SU-DHL-6 (cell line): ENCODE results near the gene CADPS.

Experiments used
- H2AFZ ChIP-seq: fragments of 200-600 bp; sonication (generic); 2 replicates; pipeline ENCODE4 v1.6.1; 2014; ENCODE audit warnings: low read depth, mild to moderate bottlenecking, moderate library complexity, mixed read lengths, antibody characterized with exemption, low read length; ENCODE audit not compliant: severe bottlenecking
- H3F3A ChIP-seq: fragments of 200-600 bp; shearing (Covaris generic); 2 replicates; pipeline ENCODE4 v1.6.0; 2016; ENCODE audit warnings: antibody characterized with exemption, mild to moderate bottlenecking; ENCODE audit not compliant: insufficient read depth
- H3K27ac ChIP-seq: fragments of 200-600 bp; sonication (generic); 2 replicates; pipeline ENCODE4 v1.5.1; 2016; ENCODE audit warnings: low read depth, mild to moderate bottlenecking, low read length, moderate library complexity, mixed read lengths
- H3K27me3 ChIP-seq: fragments of 200-600 bp; sonication (generic), shearing (Covaris generic); 2 replicates; pipeline ENCODE4 v1.6.0; 2014; ENCODE audit warnings: mild to moderate bottlenecking, low read length
- H3K36me3 ChIP-seq: fragments of 200-600 bp; sonication (generic); 2 replicates; pipeline ENCODE4 v1.6.1; 2014; ENCODE audit warnings: mild to moderate bottlenecking, low read length, mixed read lengths
- H3K4me2 ChIP-seq: fragments of 300-600, 200-600 bp; shearing (Covaris generic), sonication (generic); 2 replicates; pipeline ENCODE4 v1.6.0; 2014; ENCODE audit warnings: low read length, low read depth, mild to moderate bottlenecking; ENCODE audit not compliant: poor library complexity, severe bottlenecking
- H3K4me3 ChIP-seq: fragments of 200-600 bp; sonication (generic); 2 replicates; pipeline ENCODE4 v1.5.1; 2014; ENCODE audit warnings: antibody characterized with exemption, low read length, mild to moderate bottlenecking, mixed read lengths; ENCODE audit not compliant: insufficient read depth, poor library complexity, severe bottlenecking
- H3K79me2 ChIP-seq: fragments of 200-600 bp; sonication (generic); 2 replicates; pipeline ENCODE4 v1.6.1; 2014; ENCODE audit warnings: mild to moderate bottlenecking, low read length, moderate library complexity; ENCODE audit not compliant: insufficient read depth
- H3K9ac ChIP-seq: fragments of 200-600 bp; sonication (generic); 2 replicates; pipeline ENCODE4 v1.7.0; 2014; ENCODE audit warnings: mild to moderate bottlenecking, low read length
- H3K9me2 ChIP-seq: fragments of 200-600 bp; sonication (generic); replicated peaks from 2 replicates; pipeline ENCODE4 v1.6.1; 2014; ENCODE audit warnings: low read length; ENCODE audit not compliant: insufficient read depth
- H3K9me3 ChIP-seq: fragments of 200-600 bp; sonication (generic); 2 replicates; pipeline ENCODE4 v1.6.1; 2014; ENCODE audit warnings: low read length, mixed read lengths; ENCODE audit not compliant: insufficient read depth
- H4K20me1 ChIP-seq: fragments of 200-600 bp; sonication (generic); 2 replicates; pipeline ENCODE4 v1.6.1; 2014; ENCODE audit warnings: low read depth, mild to moderate bottlenecking, antibody characterized with exemption, low read length, moderate library complexity, mixed read lengths
- EZH2phosphoT487 ChIP-seq: fragments of 200-600 bp; sonication (generic), shearing (Covaris generic); conservative IDR thresholded peaks from 2 replicates; pipeline ENCODE4 v1.6.1; 2018; ENCODE audit warnings: mild to moderate bottlenecking, antibody characterized with exemption, low read length, moderate library complexity, mixed read lengths
- TF ChIP-seq, protein P1 (sequence below): fragments of 200-600 bp; sonication (generic); IDR thresholded peaks from one replicate; pipeline ENCODE4 v1.5.1; 2017; ENCODE audit warnings: antibody characterized with exemption, mild to moderate bottlenecking, low read length, moderate library complexity; ENCODE audit not compliant: insufficient read depth, poor library complexity, severe bottlenecking

CADPS gene

DNA sequence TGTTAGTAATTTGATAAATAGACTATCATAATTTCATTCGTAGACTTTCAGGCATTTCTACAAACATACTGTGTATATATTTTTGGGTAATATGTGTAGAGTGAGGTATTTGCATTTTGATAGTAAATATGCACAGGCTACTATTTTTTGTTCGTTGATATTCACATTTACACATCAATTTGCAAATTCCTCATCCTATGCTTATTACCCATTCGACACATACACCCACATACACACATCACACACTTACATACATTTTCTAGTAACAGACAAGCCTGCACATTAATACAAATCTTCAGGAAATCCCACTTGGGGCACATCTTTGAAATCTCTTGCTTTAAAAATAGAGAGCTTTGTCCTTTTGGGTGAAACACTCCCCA is 373.9 kb downstream of the CADPS start:
- no peak overlapping the region for H3K4me3 ChIP-seq
- no peak overlapping the region for H2AFZ ChIP-seq
- TF ChIP-seq EZH2phosphoT487: no peak
- TF ChIP-seq, protein P1, sequence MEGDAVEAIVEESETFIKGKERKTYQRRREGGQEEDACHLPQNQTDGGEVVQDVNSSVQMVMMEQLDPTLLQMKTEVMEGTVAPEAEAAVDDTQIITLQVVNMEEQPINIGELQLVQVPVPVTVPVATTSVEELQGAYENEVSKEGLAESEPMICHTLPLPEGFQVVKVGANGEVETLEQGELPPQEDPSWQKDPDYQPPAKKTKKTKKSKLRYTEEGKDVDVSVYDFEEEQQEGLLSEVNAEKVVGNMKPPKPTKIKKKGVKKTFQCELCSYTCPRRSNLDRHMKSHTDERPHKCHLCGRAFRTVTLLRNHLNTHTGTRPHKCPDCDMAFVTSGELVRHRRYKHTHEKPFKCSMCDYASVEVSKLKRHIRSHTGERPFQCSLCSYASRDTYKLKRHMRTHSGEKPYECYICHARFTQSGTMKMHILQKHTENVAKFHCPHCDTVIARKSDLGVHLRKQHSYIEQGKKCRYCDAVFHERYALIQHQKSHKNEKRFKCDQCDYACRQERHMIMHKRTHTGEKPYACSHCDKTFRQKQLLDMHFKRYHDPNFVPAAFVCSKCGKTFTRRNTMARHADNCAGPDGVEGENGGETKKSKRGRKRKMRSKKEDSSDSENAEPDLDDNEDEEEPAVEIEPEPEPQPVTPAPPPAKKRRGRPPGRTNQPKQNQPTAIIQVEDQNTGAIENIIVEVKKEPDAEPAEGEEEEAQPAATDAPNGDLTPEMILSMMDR: no peak
- H3K36me3 ChIP-seq: no peaks in the 10 kb centered on the region
- no peak overlapping the region for H3K4me2 ChIP-seq
- no peaks in the 10 kb centered on the region for H3K9me2 ChIP-seq
- H3K27ac ChIP-seq: no peak overlapping the region
- no peaks in the 10 kb centered on the region for H4K20me1 ChIP-seq
- H3K27me3 ChIP-seq: no peaks in the 10 kb centered on the region
- H3K9ac ChIP-seq: no peak overlapping the region
- H3F3A ChIP-seq: peaks cover 10% of the 10 kb centered on the region
- H3K9me3 ChIP-seq: no peaks in the 10 kb centered on the region
- no peaks in the 10 kb centered on the region for H3K79me2 ChIP-seq

DNA sequence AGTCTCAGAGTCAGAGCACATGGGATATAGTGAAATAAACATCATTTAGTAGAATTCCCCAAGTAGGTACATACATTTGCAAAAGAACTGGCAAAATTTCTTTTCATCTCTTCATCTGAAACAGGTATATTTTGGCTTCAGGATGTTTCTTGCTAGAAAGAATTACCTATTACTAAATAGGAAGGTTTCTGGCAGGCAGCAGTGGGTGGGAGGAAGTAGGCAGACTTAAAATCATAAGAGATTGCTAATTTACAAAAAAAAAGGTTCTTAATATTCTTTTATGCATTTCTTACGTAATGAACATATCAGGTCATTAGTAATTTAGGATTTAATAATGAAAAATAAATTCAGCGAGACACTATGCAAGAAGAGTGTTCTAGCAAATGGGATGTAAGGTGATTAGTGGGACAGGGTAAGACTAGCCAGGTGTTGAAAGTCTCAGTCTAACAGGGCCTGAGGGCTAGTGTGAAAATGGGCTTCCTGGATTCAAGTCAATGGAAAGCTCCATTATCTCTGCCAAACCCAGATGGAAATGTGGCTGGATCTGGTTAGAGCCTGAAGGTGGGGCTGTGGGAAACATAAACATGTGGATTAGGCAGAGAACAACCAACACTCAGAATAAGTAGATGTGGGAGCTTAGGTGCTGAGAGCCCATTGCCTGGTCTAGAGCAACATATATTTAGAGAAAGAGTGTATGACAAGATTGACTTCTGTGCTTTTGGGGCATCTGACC is 374.5 kb downstream of the CADPS start:
- no peaks in the 10 kb centered on the region for H3K9me2 ChIP-seq
- H3K79me2 ChIP-seq: no peaks in the 10 kb centered on the region
- H3K4me3 ChIP-seq: no peak overlapping the region
- H3F3A ChIP-seq: peaks cover 10% of the 10 kb centered on the region
- no peak overlapping the region for H3K27ac ChIP-seq
- no peak overlapping the region for H3K4me2 ChIP-seq
- H3K9me3 ChIP-seq: no peaks in the 10 kb centered on the region
- no peak overlapping the region for H2AFZ ChIP-seq
- no peak for TF ChIP-seq EZH2phosphoT487
- TF ChIP-seq, protein P1: no peak
- no peak overlapping the region for H3K9ac ChIP-seq
- H3K36me3 ChIP-seq: no peaks in the 10 kb centered on the region
- H4K20me1 ChIP-seq: no peaks in the 10 kb centered on the region
- no peaks in the 10 kb centered on the region for H3K27me3 ChIP-seq

DNA sequence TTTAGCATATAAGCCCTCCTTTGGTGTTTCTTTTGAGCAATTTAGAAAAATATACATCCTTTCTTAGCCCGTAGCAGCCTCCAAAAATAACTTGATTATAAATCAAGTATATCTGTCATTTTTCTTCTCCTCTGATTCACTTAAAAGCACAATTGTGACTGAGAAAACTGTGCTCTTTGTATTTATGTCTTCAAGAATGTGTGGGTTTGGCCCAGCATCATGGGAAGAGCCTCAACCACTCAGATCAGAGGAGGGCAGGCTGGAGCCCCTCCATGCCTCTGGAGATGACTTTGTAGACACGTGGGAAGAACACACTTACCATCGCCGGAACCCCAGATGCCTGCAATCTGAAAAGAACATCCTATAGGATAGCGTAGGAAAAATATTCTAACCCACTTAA is 378.1 kb downstream of the CADPS start:
- no peak overlapping the region for H3K4me3 ChIP-seq
- no peak for TF ChIP-seq EZH2phosphoT487
- TF ChIP-seq, protein P1: no peak
- H3F3A ChIP-seq: no peaks in the 10 kb centered on the region
- H3K27ac ChIP-seq: no peak overlapping the region
- no peak overlapping the region for H3K9ac ChIP-seq
- H2AFZ ChIP-seq: no peak overlapping the region
- H3K9me2 ChIP-seq: no peaks in the 10 kb centered on the region
- no peaks in the 10 kb centered on the region for H3K79me2 ChIP-seq
- H3K4me2 ChIP-seq: no peak overlapping the region
- no peaks in the 10 kb centered on the region for H3K9me3 ChIP-seq
- no peaks in the 10 kb centered on the region for H4K20me1 ChIP-seq
- H3K36me3 ChIP-seq: no peaks in the 10 kb centered on the region
- H3K27me3 ChIP-seq: no peaks in the 10 kb centered on the region
